AG04449 (cell line): ENCODE results near the gene G3BP2.

Source experiments
- CTCF ChIA-PET: fragments of 350-600 bp; formaldehyde crosslinking; extraction: SDS; loops from one replicate; lab custom pipeline; 2021; ENCODE audit warnings: antibody characterized with exemption; lab: Yijun Ruan, JAX
- POLR2A ChIA-PET: fragments of 400-600, 350-600 bp; formaldehyde crosslinking; extraction: SDS; loops from one replicate; lab custom pipeline; 2020; ENCODE audit warnings: antibody characterized with exemption, inconsistent platforms; lab: Yijun Ruan, JAX
- DNase-seq: peaks from one replicate; pipeline ENCODE4 v3.0.0-alpha.2; 2010; ENCODE audit warnings: low read depth, low spot score
- H3K4me3 ChIP-seq: 2 replicates; pipeline ENCODE4 v1.5.1; 2011; ENCODE audit warnings: low read depth, mild to moderate bottlenecking, control low read depth, low read length
- TF ChIP-seq, protein P1 (sequence below): IDR thresholded peaks from one replicate; pipeline ENCODE4 v1.5.1; 2011; ENCODE audit warnings: mild to moderate bottlenecking, moderate library complexity, low read length, control low read depth, inconsistent platforms; ENCODE audit not compliant: insufficient read depth; ENCODE audit errors: missing control alignments

Gene G3BP2

DNA sequence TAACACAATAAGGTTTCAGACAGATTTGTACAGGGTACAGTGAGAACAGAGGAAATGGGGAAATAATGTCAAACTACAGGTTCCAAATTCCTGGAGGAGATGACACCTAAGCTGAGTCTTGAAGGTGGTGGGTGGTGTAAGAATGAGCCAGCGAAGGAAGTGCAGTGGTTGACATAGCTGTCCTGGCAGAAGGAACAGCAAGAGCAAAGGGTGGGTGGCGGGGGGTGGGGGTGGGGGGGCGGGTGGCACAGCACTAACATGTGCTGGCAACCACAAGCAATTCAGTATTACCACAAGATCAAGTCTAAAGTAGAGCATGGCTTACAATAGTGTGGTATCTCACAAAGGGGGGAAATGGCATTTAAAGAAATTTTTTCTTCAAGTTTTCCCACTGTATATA, 13.1 kb upstream of the G3BP2 start:
- POLR2A ChIA-PET: no interaction called here
- no peak overlapping the region for H3K4me3 ChIP-seq
- TF ChIP-seq, protein P1, sequence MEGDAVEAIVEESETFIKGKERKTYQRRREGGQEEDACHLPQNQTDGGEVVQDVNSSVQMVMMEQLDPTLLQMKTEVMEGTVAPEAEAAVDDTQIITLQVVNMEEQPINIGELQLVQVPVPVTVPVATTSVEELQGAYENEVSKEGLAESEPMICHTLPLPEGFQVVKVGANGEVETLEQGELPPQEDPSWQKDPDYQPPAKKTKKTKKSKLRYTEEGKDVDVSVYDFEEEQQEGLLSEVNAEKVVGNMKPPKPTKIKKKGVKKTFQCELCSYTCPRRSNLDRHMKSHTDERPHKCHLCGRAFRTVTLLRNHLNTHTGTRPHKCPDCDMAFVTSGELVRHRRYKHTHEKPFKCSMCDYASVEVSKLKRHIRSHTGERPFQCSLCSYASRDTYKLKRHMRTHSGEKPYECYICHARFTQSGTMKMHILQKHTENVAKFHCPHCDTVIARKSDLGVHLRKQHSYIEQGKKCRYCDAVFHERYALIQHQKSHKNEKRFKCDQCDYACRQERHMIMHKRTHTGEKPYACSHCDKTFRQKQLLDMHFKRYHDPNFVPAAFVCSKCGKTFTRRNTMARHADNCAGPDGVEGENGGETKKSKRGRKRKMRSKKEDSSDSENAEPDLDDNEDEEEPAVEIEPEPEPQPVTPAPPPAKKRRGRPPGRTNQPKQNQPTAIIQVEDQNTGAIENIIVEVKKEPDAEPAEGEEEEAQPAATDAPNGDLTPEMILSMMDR: no peak
- CTCF ChIA-PET: no interaction called here
- no peak for DNase-seq

DNA sequence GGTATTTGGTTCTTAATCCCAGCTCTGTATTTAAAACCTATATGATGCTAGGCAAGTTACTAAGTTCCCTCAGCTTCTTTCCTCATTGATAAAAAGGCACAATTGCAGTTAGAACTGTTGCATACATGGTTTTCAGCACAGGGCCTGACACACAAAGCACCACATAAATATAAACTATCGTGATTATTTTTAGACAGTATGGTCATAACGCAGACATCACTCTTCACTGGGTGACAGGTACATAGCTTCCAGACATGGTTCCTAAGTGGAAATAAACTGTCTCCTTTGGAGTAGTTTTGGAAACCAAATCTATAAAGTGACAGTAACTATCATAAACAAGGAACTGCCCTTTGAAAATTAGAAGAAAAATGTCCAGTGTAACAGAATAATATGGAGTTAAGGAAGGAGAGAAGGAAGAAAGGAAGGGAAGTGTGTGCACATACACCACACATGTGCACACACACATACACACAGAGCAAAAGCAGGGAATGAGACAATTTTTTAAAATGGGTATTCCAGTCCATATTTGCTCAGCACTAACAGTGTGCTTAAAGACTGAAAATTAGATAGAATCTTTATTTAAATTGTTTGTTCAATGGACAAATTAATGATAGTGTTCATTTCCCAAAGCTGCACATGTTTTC, 12.5 kb upstream of the G3BP2 start:
- POLR2A ChIA-PET: no interaction called here
- no peak for DNase-seq
- no peak overlapping the region for H3K4me3 ChIP-seq
- CTCF ChIA-PET: no interaction called here
- TF ChIP-seq, protein P1: no peak

DNA sequence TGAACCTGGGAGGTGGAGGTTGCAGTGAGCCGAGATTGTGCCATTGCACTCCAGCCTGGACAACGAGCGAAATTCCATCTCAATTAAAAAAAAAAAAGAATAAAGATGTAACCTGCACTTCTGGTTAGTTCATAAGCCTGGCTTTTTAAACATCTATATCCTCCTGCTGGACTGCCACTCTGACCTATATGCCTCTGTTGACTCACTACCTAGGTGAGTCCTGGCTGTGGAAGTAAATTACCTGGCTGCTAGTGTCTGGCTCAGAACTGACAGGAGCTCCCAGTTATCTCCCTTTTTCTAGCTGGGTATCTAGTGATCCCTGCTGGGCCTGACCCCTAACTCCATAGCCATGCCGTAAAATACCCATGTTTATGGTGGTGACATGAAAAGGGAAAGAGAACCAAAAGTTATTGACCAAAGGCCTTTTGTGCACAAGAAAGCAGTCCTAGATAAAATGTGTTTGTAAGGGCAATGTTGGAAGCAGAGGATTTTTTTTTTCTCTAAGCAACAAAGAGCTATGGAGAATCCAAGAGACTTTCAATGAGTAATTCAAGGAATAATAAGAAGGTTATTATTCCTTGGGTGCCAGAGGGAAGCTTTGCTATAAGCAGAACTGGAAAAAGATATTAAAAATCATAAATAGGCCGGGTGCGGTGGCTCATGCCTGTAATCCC, 10.4 kb upstream of the G3BP2 start:
- ChIA-PET POLR2A (no interaction called here), CTCF (interaction anchor here (0.7 to 1.0 kb wide), 2 partner anchors 18 to 43 kb away, joined by 3 read pairs; no protein-coding TSS in a partner anchor)
- TF ChIP-seq, protein P1: no peak
- DNase-seq: no peak
- H3K4me3 ChIP-seq: no peak overlapping the region

DNA sequence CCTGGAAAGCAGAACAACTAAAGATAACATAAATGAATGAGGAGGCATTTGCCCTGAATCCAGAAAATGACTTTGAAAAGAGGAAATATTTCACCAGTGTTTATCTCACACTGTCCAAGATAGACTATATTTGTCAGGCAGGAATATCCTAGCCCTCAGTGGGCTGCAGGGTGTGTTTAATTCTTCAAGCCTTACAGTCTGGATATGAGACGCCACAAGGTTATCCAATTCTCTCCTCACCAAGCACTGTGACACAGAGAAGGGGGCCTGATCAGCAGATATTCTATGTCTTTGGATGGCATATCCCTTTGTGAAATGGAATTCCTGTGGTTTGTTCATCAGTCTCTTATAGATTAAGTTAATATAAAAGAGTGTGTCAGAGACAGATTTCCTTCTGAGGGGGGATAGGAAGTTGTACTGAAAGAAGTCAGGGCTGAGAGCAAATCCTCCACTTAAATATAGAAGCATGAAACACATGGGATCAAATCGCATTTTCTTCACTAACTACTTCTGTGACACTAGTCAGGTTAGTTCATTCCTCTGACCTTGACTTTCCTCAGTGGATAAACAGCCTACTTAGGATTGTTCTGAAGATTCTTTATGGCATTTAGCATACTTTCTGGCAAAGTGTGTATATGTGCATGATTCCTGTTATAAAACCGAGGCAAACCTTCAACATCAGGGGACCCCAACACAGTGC, 6.8 kb upstream of the G3BP2 start:
- TF ChIP-seq, protein P1: no peak
- ChIA-PET POLR2A (no interaction called here), CTCF (no interaction called here)
- no peak overlapping the region for H3K4me3 ChIP-seq
- no peak for DNase-seq

DNA sequence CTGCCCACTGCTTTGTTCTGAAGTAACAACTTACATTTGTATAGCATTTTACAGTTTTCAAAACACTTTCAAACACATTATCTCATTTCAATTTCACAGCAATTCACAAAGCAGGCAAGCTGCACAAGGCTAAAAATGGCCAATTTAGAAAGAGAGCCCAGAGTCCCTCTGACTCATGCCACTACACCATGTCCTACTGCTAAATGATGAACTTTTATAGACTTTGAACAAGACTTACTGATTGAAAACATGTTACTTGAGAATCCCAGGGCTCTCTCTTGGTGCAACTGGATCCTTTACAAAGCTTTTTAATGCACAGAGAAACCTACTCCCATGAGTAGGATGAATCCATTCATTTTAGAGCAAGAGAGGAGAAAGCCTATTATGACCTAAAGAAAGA, 5.8 kb upstream of the G3BP2 start:
- CTCF ChIA-PET: no interaction called here
- TF ChIP-seq, protein P1: no peak
- no peak overlapping the region for H3K4me3 ChIP-seq
- DNase-seq: no peak
- POLR2A ChIA-PET: no interaction called here

DNA sequence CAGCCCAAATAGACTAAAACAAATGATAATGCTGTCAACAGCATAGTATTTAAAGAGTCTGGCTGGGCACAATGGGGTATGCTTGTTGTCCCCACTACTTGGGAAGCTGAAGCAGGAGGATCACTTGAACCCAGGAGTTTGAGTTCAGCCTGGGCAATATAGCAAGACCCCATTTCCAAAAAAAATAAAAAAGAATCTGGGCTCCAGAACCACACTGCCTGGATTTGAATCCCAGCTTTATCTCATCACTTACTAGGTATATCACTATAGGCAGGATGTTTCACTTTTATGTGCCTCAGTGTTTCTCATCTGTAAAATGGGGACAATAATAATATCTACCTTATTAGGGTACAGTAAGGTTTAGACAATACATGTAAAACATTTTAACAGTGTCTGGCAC, 5.3 kb upstream of the G3BP2 start:
- ChIA-PET CTCF (no interaction called here), POLR2A (no interaction called here)
- DNase-seq: no peak
- no peak overlapping the region for H3K4me3 ChIP-seq
- TF ChIP-seq, protein P1: no peak
